Measurements from ENCODE around the gene ANKRD10. TPM values are rescaled to one million over a fixed set of nuclear protein-coding genes. Genes with fewer than 3 reads are reported as not detected.
"Not testable (repeated sequence)": the region's sequence is repeated elsewhere in the genome, so short reads cannot be mapped to it uniquely, and the experiment has no call there.

Gene ANKRD10
- total RNA-seq: 100 to 1,000 TPM; 180 to 207 TPM

DNA sequence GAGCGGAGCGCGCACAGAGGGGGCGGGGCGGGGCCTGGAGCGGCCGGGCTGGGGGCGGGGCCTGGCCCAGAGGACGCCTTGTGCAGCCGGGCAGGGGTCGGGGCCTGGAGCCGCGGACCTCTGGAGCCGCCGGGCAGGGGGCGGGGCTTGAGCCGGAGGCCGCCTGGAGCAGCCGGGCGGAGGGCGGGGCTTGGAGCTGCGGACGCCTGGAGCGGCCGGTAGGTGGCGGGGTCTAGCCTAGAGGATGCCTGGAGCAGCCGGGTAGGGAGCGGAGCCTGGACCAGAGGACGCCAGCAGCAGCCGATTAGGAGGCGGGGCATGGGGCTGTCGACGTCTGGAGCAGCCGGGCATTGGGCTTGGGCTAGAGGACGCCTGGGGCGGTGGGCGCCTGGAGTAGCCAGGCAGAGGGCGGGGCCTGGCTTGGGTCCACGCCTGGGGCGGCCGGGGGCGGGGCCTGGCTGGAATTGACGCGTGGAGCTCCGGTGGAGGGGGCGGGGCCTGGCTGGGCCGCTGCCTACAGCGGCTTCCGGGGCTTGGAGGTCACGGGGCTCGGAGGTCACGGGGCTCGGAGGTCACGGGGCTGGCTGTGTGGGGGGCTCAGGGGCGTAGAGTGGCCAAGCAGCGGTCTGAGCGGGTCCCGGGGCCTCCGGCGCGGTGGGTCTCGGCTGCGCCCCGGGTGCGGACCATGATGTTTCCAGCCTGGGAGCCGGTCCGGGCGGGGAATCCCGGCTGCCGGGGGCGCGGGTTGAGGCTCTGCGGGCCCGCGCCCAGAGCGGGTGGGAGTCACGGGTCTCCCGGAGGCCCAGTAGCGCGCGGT lies at the start of gene ANKRD10:
ANKRD10 (minus strand) TSS at position 13 of the 817 bp plus-strand sequence. CDS start 135 bp downstream, outside the sequence.
- peak; percentile 85 for ATAC-seq (replicated peaks)
- peak within 1 kb of the TSS; percentile 92 for H3K27ac Mint-ChIP-seq
- peak within 1 kb of the TSS; percentile 95 for H3K4me3 Mint-ChIP-seq
- H3K4me1 Mint-ChIP-seq: peaks cover 22% of the 10 kb centered on the region
- H3K9me3 Mint-ChIP-seq: no peaks in the 10 kb centered on the region
- H3K27me3 Mint-ChIP-seq: no peaks in the 10 kb centered on the region
- peaks cover 36% of the 10 kb centered on the region for H3K36me3 Mint-ChIP-seq (ENCODE audit: low read depth)

DNA sequence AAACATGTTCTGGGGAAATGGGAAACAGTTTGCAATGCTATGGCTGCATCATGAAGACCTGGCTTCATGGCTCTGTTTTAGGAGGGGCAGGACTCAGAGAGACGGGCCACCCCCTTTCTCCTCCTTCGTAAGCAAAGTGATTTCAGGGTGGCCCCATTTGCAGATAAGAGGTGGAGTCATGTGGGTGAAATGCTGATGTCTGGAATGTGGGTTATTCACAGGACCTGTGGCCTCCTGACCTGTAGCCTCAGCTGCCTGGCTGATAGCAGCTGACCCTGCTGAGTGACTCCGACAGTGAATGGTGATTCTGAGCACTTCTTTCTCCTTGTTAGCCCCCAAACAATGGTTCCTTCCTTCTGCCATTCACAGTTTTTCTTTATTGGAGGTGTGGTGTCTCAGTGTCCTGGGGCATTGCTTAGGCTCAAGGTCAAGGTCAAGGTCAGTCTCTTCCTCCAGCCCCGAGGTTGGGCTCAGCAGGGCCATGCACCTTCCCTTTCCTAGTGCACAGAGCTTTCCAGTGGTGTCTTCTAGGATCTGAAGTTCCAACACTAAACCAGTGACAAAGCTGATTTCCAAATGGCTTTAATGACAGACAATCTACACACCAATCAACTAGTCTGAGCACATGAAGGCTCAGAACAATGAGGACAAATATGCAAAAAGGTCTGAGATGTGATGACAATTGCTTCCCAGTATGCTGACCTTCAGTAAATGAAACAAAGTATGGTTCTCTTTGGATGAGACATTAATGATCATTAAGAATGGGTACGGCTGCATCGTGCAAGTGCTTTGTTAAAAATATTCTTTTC lies 49.6 kb upstream of the ANKRD10 start:
- ATAC-seq (replicated peaks): no peak
- Mint-ChIP-seq H3K9me3 (peaks cover 3% of the 10 kb centered on the region), H3K4me3 (peak overlapping the region; percentile 54), H3K36me3 (ENCODE audit: low read depth) (peaks cover 7% of the 10 kb centered on the region), H3K4me1 (peaks cover 13% of the 10 kb centered on the region), H3K27me3 (no peaks in the 10 kb centered on the region), H3K27ac (peak overlapping the region; percentile 85)

DNA sequence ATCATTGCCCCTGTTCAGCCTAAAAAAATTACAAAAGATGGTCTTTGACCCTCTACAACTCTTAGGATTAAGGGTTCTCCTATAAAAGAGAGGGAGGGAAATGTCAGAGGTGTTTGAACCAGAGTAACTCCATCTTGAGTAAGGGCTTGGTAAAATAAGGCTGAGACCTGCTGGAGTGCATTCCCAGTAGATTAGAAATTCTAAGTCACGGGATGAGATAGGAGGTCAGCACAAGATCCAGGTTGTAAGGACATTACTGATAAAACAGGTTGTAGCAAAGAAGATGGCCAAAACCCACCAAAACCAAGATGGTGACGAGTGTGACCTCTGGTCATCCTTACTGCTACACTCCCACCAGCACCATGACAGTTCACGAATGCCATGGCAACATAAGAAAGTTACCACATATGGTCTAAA lies 48.7 kb upstream of the ANKRD10 start:
- Mint-ChIP-seq H3K27ac (peak overlapping the region; percentile 85), H3K9me3 (peaks cover 3% of the 10 kb centered on the region)

DNA sequence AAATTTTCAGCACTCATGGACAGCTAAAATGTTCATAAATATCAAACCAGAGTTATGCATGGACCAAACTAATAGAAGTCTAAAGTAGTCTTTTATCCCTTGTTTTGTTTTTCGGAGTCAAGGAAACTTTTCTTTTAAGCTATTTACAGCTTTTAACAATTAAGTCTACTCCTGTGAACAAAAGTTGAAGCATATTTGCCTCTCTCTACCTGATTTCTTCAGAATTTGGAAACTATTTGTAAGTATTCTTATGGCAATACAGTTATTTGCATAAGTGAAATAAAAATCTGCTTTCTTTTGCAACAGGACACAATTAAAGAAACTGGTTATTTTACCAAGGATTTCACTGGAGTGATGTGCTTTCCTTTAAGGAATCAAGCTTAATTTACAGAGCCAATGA lies 47.1 kb upstream of the ANKRD10 start:
- no peak for ATAC-seq (replicated peaks)
- Mint-ChIP-seq H3K27me3 (no peaks in the 10 kb centered on the region), H3K36me3 (ENCODE audit: low read depth) (peaks cover 7% of the 10 kb centered on the region), H3K27ac (no peak overlapping the region), H3K4me1 (peaks cover 13% of the 10 kb centered on the region), H3K4me3 (no peak overlapping the region), H3K9me3 (peaks cover 3% of the 10 kb centered on the region)

More for the DNA sequence above, 48.7 kb upstream of the ANKRD10 start:
- Mint-ChIP-seq H3K4me3 (peak overlapping the region; percentile 54), H3K27me3 (no peaks in the 10 kb centered on the region), H3K36me3 (ENCODE audit: low read depth) (peaks cover 7% of the 10 kb centered on the region), H3K4me1 (peaks cover 13% of the 10 kb centered on the region)
- ATAC-seq (replicated peaks): no peak

DNA sequence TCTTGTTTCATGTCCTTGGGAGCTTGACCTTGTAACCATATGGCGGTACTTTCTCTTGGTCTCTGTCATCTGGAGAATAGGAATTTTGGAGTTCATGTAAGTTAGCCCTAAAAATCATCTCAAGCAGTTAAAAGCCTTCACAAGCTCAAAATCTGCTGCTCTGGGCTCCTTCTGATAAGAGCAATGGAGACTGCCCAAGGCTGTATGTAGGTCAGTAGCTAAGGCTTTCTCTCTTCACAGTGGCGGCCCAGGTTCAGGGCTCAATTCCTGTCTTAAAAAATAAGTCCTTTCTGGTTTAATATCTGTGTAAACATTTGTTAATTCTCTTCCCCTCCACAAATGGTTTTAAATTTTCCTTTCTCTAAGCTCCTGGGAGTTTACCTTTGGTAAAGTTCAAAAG lies 45.3 kb upstream of the ANKRD10 start:
- H3K4me1 Mint-ChIP-seq: peaks cover 13% of the 10 kb centered on the region
- no peak overlapping the region for H3K4me3 Mint-ChIP-seq
- ATAC-seq (replicated peaks): no peak
- H3K9me3 Mint-ChIP-seq: peaks cover 3% of the 10 kb centered on the region
- no peaks in the 10 kb centered on the region for H3K27me3 Mint-ChIP-seq
- H3K36me3 Mint-ChIP-seq (ENCODE audit: low read depth): peaks cover 3% of the 10 kb centered on the region
- no peak overlapping the region for H3K27ac Mint-ChIP-seq

DNA sequence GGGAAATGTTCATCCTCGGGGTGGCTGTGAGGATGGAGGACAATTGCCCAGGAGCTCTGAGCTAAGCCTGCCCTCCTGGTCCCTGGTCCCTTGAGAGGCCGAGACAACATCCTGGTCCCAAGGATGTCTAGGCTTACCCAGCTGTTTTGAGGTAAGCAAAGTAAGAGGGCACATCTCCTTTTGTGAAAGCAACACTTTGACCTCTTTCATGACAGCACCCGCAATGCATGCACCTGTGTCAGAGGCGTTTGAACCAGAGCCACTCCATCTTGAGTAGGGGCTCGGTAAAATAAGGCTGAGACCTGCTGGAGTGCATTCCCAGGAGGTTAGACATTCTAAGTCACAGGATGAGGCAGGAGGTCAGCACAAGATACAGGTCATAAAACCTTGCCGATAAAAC lies 43.1 kb upstream of the ANKRD10 start:
- Mint-ChIP-seq H3K4me3 (no peak overlapping the region), H3K27ac (no peak overlapping the region), H3K27me3 (no peaks in the 10 kb centered on the region), H3K36me3 (ENCODE audit: low read depth) (no peaks in the 10 kb centered on the region), H3K4me1 (peaks cover 3% of the 10 kb centered on the region), H3K9me3 (no peaks in the 10 kb centered on the region)
- ATAC-seq (replicated peaks): no peak

DNA sequence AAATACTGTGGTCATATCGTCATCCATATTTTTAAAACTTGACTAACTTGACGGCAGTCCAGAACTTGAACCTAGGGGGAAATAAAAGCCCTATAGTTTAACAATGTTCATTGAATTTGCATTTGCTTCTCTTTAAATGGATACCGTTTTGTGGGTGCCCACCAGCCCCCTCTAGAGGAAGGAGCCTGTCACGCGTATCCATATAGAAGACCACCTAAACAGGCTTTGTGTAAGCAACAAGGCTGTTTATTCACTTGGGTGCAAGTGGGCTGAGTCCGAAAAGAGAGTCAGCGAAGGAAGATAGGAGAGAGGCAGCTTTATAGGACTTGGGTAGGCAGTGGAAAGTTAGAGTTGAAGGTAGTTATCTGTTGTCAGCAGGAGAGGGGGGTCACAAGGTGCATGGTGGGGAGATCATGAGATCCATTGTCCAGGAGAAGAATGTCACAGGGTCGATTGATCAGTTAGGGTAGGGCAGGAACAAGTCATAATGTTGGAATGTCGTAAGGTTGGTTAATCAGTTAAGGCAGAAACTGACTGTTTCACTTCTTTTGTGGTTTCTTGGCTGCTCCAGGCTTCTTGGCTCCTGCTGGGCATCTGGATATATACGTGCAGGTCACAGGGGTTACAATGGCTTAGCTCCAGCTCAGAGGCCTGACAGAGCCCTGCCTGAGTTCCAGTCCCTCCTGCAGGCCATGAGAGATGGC lies 42.5 kb upstream of the ANKRD10 start:
- H3K27me3 Mint-ChIP-seq: no peaks in the 10 kb centered on the region
- H3K4me1 Mint-ChIP-seq: peaks cover 4% of the 10 kb centered on the region
- H3K4me3 Mint-ChIP-seq: no peak overlapping the region
- H3K9me3 Mint-ChIP-seq: no peaks in the 10 kb centered on the region
- H3K36me3 Mint-ChIP-seq (ENCODE audit: low read depth): no peaks in the 10 kb centered on the region
- peak overlapping the region; percentile 9 for H3K27ac Mint-ChIP-seq
- no peak for ATAC-seq (replicated peaks)

DNA sequence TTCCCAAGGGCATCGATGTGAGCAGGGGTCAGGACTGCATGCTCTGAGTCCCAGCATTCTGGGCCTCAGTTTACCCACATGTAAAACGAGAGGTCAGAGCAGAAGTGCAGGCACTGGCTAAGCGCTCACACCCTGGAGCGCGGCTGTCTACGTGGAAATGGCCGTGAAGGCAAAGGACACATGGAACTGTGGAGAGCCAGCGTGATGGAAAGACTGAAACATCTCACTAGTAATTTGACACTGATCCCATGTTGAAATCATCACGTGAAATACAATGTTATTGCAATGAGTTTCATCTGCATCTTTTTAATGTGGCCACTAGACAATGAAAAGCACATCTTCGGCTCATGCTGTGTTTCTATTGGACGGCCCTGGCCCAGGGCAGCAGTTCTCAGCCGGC lies 41.3 kb upstream of the ANKRD10 start:
- H3K27ac Mint-ChIP-seq: not testable (repeated sequence)

DNA sequence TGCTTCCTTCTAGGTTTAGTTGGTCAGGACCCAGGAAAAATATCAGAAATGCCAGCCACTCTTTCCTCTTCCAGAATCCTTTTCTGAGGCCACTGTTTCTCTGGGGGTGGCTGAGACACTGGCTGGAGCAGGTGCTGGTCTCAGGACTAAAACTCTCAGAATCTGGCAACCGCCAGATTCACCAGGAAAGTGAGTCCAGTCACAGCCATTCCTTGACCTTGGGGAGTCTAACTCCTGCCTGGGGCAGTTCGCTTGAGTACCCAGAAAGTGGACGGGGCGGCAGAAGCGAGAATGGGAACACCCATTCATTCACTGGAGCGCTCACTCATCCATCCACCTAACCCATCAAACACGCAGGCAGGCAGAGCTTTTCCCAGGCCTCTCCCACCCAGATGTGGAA lies 40.7 kb upstream of the ANKRD10 start:
- Mint-ChIP-seq H3K4me3 (peak overlapping the region; percentile 56), H3K27ac (peak overlapping the region; percentile 68)
- not testable (repeated sequence) for H3K36me3 Mint-ChIP-seq (ENCODE audit: low read depth); H3K27me3 Mint-ChIP-seq; H3K4me1 Mint-ChIP-seq; ATAC-seq (replicated peaks); H3K9me3 Mint-ChIP-seq

More for the DNA sequence above, 41.3 kb upstream of the ANKRD10 start:
- not testable (repeated sequence) for H3K4me3 Mint-ChIP-seq; H3K4me1 Mint-ChIP-seq; ATAC-seq (replicated peaks); H3K9me3 Mint-ChIP-seq; H3K36me3 Mint-ChIP-seq (ENCODE audit: low read depth); H3K27me3 Mint-ChIP-seq

DNA sequence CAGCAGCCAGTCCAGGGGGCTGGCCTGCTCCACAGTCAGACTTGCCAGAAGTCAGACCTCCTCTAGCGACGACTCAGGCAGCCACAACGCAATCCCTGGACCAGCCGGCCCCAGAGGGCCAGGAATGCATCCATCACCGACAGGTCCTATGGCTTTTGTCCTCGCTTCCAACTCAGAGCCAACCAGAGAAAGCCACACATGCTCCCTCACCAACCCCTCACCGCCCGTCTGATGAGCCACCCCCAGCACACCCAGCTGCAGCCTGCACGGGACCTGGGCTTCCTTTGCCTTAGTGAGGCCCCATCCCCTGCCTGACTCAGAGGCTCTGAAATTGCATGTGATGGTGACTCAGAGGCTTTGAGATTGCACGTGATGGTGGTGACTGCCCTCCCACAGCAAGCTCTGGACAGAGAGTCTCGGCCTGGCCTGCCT lies 40.2 kb upstream of the ANKRD10 start:
- not testable (repeated sequence) for H3K27me3 Mint-ChIP-seq; H3K36me3 Mint-ChIP-seq (ENCODE audit: low read depth); H3K4me1 Mint-ChIP-seq; H3K9me3 Mint-ChIP-seq
- Mint-ChIP-seq H3K27ac (peak overlapping the region; percentile 68), H3K4me3 (peak overlapping the region; percentile 56)
- ATAC-seq (replicated peaks): peak; percentile 73

DNA sequence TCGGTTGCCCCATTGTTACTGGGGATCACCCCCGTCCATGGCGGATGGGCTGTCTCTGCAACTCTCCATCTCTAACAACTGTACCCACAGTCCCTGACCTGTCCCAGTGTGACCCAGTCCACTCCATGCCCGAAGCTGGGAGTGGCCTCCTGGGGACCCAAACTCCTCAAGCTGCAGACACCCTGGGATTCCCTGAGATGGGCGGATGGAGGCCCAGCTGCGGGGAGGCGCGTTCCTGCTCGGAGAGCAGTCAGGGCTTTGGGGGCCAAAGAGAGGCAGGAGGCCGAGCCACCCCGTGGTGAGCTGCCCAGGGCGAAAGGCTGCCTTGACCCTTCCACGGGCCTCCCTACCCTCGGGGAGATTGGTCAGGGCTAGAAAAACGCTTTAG lies 39.7 kb upstream of the ANKRD10 start:
- H3K27ac Mint-ChIP-seq: peak overlapping the region; percentile 68
- peak overlapping the region; percentile 56 for H3K4me3 Mint-ChIP-seq
- H3K9me3 Mint-ChIP-seq; H3K36me3 Mint-ChIP-seq (ENCODE audit: low read depth); H3K4me1 Mint-ChIP-seq; H3K27me3 Mint-ChIP-seq; ATAC-seq (replicated peaks): not testable (repeated sequence)

DNA sequence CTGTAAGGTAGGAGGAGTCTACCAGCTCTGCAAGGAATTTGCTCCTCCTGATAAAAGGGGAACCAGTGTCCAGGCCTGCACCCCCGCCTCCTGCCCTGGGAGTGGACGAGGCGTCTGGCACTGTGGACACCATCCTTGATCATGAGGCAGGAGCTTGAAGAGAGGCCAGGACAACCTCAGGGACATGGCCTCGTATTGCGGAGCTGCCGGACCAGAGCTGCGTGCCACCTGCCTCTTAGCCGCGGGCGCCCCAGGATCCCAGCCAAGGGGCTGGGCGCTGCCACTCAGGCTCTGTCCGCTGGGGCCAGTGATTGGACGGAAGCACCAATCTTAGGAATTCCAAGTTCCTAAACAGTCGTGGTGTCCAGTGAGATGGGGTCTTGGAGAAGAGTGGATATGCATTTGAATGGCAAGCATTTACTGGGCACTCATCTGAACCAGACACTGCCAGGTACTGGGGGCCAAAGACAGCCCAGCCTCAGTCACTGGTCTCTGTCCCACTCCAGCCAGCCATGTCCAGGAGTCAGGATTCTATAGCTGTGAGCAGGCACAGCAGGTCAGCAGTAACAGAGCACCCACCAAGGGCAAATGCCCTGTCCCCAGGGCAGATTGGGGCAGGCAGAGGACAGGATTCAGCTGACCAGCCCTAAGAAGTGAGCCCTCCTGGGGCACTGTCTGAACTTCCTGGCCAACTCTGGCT lies 39.1 kb upstream of the ANKRD10 start:
- ATAC-seq (replicated peaks): no peak
- H3K4me3 Mint-ChIP-seq: peak overlapping the region; percentile 56
- H3K4me1 Mint-ChIP-seq: peaks cover 4% of the 10 kb centered on the region
- H3K9me3 Mint-ChIP-seq: no peaks in the 10 kb centered on the region
- no peaks in the 10 kb centered on the region for H3K27me3 Mint-ChIP-seq
- H3K36me3 Mint-ChIP-seq (ENCODE audit: low read depth): no peaks in the 10 kb centered on the region
- peak overlapping the region; percentile 68 for H3K27ac Mint-ChIP-seq

DNA sequence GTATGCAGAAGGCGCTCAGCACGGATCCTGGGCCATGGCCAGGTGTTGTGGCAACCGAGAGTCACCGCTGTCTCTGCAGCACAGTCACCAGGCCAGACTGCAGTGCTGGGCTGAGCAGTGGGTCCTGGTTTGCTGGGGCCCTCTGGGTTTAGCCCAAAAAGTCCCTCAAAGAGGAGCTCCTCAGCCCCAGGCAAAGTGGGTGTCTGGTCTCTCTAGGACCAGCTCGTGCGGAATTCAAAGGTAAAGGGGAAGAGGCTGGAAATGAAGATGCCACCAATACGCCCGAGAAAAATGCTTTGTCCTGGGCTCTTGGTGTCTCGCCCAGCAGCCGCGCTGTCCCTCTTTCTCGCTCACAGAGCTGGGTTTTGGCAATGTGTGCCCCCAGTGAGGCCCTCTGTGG lies 38.5 kb upstream of the ANKRD10 start:
- no peak for ATAC-seq (replicated peaks)
- Mint-ChIP-seq H3K27me3 (peaks cover under 1% of the 10 kb centered on the region), H3K27ac (peak overlapping the region; percentile 76), H3K36me3 (ENCODE audit: low read depth) (no peaks in the 10 kb centered on the region), H3K4me1 (peaks cover 4% of the 10 kb centered on the region), H3K4me3 (peak overlapping the region; percentile 55), H3K9me3 (no peaks in the 10 kb centered on the region)

DNA sequence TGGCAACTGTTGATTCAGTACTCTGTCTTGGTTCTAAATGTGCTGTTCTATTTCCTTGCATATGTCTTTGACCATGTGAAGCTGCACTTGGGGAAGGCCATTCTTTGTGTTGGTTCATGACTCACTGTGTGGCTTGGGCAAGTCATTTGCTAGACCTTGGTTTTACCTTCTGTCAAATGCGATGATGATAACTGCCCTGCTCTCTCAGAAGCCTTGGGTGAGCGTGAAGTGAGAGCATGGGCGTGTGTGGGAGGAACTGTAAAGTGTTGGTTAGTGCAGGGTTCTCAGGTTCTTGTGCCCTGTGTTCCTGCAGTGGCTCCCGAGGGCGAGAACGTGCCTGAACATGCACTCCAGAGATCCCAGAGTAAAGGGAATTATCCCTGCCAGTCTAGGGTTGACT lies 37.3 kb upstream of the ANKRD10 start:
- H3K27me3 Mint-ChIP-seq; H3K9me3 Mint-ChIP-seq; H3K4me1 Mint-ChIP-seq; H3K36me3 Mint-ChIP-seq (ENCODE audit: low read depth): not testable (repeated sequence)
- H3K4me3 Mint-ChIP-seq: peak overlapping the region; percentile 55
- peak; percentile 93 for ATAC-seq (replicated peaks)
- peak overlapping the region; percentile 76 for H3K27ac Mint-ChIP-seq
